GM18907 (cell line): ENCODE data around the gene EYA3.
A peak's percentile ranks its signal among the peaks of the same experiment; 100 is the strongest.

ENCODE experiments used
- ATAC-seq: cut with Tn5 transposase; IDR thresholded peaks from one replicate; pipeline ENCODE4 v1.9.1; 2021; ENCODE audit warnings: mild to moderate bottlenecking, moderate library complexity; ENCODE audit not compliant: unreplicated experiment

Gene EYA3

DNA sequence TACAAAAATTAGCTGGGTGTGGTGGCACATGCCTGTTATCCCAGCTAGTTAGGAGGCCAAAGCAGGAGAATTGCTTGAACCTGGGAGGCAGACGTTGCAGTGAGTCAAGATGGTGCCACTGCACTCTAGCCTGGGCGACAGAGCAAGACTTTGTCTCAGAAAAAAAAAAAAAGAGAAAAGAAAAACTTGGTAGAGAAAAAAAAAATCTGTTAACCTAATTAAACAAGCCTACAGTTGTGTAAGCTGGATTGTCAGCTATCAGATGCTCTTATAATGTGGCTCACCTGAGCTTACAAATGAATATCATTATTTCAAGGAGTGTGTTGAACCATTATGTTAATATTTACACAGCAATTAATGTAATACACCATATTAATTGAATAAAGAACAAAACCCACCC, 26.4 kb upstream of the EYA3 start:
- ATAC-seq, result no peak

- ATAC-seq, result no peak
Measured at GRCh38 chr1:28113242-28113572, 24.8 kb upstream of the EYA3 start.

DNA sequence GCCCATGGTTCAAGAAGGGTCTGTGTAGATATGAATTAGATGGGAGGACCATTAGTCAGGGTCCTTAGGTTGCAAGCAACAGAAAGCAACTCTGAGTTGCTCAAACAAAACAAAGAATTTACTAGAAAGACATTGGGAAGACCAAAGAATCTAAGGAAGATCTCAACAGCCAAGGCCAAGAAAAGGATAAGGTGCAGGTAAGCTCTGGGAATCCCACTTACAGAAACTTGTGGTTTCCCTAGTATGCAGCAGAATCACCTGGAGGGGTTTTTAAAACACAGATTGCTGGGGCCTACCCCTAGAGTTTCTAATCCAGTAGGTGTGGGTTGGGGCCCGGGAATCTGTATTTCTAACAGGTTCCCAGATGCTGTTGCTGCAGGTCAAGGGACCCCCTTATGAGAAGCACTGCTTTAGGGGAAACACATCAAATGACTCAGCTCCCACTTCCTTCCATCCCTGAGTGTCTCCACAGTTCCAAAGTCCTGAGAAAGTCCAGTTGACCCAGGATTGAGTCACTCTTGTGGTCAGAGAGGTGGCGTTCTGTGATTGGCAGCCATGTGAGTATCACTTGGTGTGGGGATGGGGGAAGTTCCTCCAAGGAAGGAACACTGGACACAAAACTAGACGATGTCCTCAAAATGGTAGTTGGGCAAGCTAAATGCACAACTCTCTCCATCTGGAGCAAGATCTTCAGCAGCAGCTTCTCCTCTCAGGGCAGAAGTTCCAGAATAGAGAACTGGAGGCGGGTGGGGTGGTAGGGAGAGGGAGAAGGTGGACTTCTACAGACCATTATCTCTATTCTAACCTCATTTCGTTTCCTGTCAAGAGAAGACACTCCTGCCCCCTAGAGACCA, 24.2 kb upstream of the EYA3 start:
- no peak for ATAC-seq

DNA sequence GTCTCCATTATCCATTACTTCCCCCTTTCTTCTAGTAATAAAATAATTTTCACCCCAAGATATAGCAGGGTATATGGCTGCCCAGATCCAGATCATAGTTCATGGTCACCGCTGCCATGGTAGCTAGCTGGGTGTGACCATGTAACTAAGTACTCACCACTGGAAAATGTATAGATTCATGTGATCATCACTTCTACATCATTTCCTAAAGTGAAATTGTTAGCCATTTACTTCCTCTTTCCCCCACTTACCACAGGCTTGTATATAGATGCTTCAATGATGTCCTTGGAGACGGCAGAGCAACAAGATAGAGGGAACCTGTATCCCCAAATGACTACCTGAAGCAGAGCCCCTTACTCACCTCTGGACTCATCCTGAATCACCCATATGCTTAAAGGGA, 22.7 kb upstream of the EYA3 start:
- no peak for ATAC-seq

DNA sequence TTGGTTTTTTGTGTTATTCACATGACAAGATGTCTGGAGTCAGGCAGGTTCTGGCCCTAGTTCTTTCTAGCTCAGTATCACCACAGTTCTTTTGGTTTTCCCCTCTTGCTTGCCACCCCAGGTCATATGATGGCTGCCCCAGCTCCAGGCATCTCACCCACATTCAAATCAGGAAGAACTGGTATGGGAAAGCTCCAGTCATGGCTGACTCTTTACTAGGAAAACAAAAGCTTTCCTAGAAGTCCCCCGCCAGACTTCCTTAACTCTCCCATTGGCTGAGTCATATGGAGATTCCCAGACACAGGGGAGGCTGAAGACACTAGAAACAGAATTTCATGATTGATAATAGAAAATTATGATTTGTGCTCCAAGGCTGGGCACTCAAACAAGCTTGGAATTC, 22.1 kb upstream of the EYA3 start:
- ATAC-seq, result no peak

GRCh38 chr1:28109639-28110038, 21.2 kb upstream of the EYA3 start:
- ATAC-seq, result no peak

DNA sequence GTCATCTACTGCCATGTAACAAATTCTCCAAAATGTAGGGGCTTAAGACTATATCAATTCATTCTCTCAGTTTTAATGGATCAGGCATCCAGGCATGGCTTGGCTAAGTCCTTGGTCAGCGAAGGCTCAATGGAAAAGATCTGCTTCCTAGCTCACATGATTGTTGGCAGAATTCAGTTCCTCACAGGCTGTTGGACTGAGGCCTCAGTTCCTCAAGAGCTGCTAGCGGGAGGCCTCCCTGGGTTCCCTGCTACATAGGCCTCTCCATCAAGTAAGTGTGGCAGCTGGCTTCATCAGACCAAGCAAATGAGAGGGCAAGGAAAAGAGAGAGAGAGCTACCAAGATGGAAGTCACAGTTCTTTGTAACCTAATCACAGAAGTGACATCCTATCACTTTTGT, 19.6 kb upstream of the EYA3 start:
- no peak for ATAC-seq

- no peak for ATAC-seq
Measured at GRCh38 chr1:28104866-28105467, 16.6 kb upstream of the EYA3 start.

DNA sequence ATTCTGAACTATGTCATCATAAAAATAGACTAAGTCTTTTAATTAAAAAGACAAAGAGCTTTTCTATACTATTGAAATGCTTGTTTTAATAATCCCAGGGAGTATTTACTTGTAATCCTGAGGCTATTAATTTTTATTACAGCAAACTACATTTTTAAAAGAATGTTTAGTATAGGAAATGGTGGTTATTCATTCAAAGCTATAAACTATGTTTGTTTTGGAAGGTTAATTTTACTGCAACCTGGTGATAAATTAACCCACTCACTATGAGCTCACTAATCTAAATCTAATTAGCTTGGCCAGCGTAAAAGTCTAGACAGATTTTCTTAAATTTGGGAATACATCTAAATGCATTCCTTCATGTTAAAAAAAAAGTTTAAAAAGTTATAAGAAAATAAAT, 13.8 kb upstream of the EYA3 start:
- ATAC-seq, result no peak

GRCh38 chr1:28099050-28099769, 10.8 kb upstream of the EYA3 start:
- no peak for ATAC-seq

DNA sequence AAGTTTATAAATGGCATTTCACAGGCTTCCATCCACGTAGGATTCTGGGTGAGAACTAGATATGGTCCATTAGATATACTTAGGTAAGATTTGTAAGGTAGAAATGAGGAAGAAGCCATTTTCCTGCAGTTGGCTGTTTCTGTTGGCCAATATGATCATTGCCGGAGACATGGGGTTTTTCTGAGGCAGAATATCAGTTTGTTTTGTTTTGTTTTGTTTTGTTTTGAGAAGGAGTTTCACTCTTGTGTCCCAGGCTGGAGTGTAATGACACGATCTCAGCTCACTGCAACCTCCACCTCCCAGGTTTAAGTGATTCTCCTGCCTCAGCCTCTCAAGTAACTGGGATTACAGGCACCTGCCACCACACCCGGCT, 8.7 kb upstream of the EYA3 start:
- no peak for ATAC-seq

DNA sequence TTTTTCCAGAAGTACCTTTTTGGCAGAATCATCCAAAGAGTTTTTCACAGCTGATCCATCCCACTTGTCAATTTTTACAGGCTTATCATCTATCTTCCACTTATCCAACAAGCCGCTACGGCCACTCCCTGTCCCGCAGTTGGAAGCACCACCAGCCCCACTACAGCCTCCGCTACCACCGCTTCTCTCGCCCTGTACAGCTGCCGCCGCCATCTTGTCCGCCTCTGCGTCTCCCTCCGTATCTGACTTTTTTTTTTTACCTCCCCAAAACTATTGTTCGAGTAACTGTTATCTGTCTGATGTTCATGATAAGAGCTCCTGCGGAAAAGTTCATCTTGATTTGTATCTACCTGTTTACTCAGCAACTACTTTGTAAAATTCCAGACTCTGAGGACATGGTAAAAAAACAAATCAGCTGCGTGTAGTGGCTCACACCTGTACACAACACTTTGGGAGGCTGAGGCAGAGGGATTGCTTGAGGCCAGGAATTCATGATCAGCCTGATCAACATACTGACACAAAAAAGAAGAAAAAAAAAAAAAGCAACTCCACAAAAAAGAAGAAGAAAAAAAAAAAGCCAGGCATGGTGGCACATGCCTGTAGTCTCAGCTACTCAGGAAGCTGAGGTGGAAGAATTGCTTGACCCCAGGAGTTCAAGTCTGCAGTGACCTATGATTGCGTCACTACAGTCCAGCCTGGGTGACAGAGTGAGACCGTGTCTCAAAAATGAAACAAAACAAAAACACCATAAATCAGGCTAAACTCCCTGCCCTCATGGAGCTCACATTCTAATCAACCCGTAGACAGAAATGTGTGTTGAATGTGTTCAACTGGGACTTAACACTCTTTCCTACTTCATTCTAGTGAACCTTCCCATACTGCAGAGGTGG, 8.0 kb upstream of the EYA3 start:
- no peak for ATAC-seq

GRCh38 chr1:28091043-28091781, 2.8 kb upstream of the EYA3 start:
- no peak for ATAC-seq

- peak; percentile 7 for ATAC-seq
Measured at GRCh38 chr1:28087614-28088167, 719 bp downstream of the EYA3 start.

DNA sequence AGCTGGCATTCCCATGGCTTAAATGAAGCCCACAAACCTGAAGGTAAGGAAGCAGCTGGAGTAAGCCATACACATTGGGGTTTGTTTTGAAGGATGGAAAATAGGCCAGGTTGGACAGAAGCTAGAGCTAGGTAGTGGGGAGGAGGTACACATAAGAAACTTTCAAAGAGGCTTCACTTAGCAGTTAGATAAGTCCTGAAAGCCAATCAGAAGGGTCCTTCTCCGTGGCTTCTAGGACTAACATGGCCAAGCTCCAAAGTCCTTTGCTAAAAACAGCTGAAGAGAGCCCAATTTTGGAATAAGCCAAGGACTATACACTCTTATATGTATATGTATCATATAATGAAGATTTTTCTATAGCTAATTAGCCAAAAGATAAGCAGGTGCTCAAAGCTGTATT, 1.8 kb downstream of the EYA3 start:
- ATAC-seq, result no peak

- ATAC-seq, result no peak
Measured at GRCh38 chr1:28085129-28085528, 3.3 kb downstream of the EYA3 start.

- no peak for ATAC-seq
Measured at GRCh38 chr1:28083876-28084275, 4.5 kb downstream of the EYA3 start.

DNA sequence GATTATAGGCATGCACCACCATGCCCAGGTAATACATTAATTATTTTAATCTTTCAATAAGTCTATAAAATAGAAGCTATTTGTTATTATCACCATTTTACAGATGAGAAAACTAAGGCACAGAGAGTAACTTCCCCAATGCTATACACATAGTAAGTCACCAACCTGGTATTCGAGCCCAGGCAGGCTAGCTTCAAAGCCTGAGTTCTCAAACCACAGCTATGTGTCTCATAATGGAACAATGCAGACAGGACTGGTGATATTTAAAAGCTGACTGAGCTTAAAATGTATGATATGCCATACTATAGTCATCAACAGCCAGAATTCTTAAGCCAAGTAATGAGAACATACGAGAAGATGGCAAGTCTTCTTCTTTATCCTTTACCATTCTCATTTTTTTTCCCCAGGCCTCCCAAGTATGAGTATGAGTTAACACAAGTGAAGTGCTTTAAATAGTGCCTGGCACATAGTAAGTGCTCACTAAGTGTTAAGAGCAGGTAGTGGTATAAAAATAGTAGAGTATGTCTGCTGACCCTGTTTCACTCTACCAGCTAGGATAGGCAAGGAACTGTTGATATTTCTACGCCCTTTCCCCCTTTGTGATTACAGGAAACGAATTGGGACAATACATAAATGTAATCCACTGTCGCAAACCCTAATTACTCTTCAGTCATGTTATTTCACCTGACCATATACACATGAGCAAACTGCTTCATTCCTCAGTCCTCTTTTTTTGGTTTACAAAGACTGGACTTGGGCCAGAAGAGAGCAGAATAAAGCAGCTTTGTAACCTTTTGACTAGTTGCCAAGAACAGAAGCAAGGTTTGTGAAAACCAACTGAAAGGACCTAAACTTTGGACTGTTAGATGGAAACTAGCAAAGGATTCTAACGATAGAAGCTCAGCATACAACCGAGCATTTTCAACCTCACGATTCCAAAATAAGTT, 9.5 kb downstream of the EYA3 start:
- no peak for ATAC-seq

GRCh38 chr1:28078262-28078661, 10.1 kb downstream of the EYA3 start:
- ATAC-seq, result no peak
